ENCODE results near the gene GUCY1A2.

Gene GUCY1A2

GRCh38 chr11:106986261-106986660 lies 32.0 kb downstream of the GUCY1A2 start:
- Mint-ChIP-seq H3K9me3 (no peaks in the 10 kb centered on the region), H3K4me3 (no peak overlapping the region), H3K27ac (no peak overlapping the region), H3K27me3 (ENCODE audit: low read depth) (no peaks in the 10 kb centered on the region), H3K4me1 (peaks cover 56% of the 10 kb centered on the region), H3K36me3 (ENCODE audit: low read depth) (no peaks in the 10 kb centered on the region)
- TF ChIP-seq CTCF (IDR thresholded peaks at IDR 0.05; ENCODE audit: unreplicated experiment in 3 of 3), result no peak

DNA sequence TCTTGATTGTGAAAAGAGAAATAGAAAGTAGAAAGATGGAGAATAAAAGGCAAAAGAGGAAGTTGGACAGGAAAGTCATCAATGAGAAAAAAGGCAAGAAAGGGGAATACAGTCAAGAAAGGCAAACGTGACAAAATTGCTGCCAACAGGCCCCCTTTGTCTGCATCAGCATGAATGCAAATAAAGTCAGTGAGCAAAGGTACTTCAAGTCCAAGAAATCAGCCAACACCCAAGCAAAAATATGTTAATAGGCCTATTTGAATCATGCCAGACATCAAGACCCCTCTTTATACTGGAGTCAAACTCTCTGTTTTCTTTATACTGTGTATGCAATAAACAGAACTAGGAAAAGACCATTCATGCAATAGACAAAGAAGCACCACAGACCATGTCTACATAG lies 34.3 kb downstream of the GUCY1A2 start:
- H3K4me3 Mint-ChIP-seq, result no peak overlapping the region
- no peaks in the 10 kb centered on the region for H3K9me3 Mint-ChIP-seq
- TF ChIP-seq CTCF (IDR thresholded peaks at IDR 0.05; ENCODE audit: unreplicated experiment in 3 of 3), result no peak
- peaks cover 3% of the 10 kb centered on the region for H3K27me3 Mint-ChIP-seq (ENCODE audit: low read depth)
- peak overlapping the region in 1 of 3 experiments; percentile 51 for H3K27ac Mint-ChIP-seq
- H3K36me3 Mint-ChIP-seq (ENCODE audit: low read depth), result no peaks in the 10 kb centered on the region
- peaks cover 52% of the 10 kb centered on the region for H3K4me1 Mint-ChIP-seq

GRCh38 chr11:106983261-106983660 lies 35.0 kb downstream of the GUCY1A2 start:
- Mint-ChIP-seq H3K27me3 (ENCODE audit: low read depth) (peaks cover 3% of the 10 kb centered on the region), H3K9me3 (no peaks in the 10 kb centered on the region), H3K27ac (peak overlapping the region in 2 of 3 experiments; percentile 51 to 53), H3K36me3 (ENCODE audit: low read depth) (no peaks in the 10 kb centered on the region), H3K4me3 (no peak overlapping the region), H3K4me1 (peaks cover 45% of the 10 kb centered on the region)
- TF ChIP-seq CTCF (IDR thresholded peaks at IDR 0.05; ENCODE audit: unreplicated experiment in 3 of 3), result no peak

DNA sequence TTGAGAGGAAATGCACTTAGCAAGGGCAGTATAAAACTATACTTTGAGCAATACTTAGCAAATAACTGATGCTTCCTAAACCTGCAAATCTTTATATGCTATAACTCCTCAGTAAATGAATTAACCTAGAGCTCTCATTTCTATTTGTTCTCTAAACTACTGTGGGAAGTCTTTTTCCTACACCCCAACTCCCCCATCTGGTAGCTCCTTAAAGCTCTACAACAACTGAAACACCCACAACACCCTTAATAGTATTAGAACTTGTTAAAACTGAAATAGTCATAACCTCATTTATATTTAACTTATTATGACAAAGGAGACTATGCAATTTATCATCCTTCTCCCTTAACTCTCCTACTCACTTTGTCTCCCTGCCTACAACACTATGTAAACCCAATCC lies 43.4 kb downstream of the GUCY1A2 start:
- H3K9me3 Mint-ChIP-seq, result no peaks in the 10 kb centered on the region
- TF ChIP-seq CTCF (IDR thresholded peaks at IDR 0.05; ENCODE audit: unreplicated experiment in 3 of 3), result no peak
- peak overlapping the region in 1 of 3 experiments; percentile 2 for H3K27ac Mint-ChIP-seq
- no peak overlapping the region for H3K4me3 Mint-ChIP-seq
- H3K4me1 Mint-ChIP-seq, result peaks cover 25% of the 10 kb centered on the region
- H3K36me3 Mint-ChIP-seq (ENCODE audit: low read depth), result no peaks in the 10 kb centered on the region
- peaks cover 2% of the 10 kb centered on the region for H3K27me3 Mint-ChIP-seq (ENCODE audit: low read depth)

DNA sequence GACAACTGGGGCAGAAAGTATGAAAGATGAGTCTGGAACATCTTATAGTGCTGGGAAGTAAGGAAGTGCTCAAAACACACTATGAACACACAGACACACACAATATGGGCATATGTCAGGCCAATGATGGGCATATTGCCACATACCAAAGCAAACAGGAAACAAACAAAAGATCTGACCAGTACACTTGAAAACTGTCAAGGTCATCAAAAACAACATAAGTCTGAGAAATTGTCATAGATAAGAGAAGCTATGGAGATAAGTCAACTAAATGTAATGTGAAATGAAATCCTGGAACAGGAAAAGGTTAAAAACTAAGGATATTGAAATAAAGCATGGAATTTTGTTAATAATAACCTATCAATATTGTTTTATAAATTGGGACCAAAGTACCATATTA lies 46.4 kb downstream of the GUCY1A2 start:
- no peak overlapping the region for H3K4me3 Mint-ChIP-seq
- no peak overlapping the region for H3K27ac Mint-ChIP-seq
- peaks cover 17% of the 10 kb centered on the region for H3K4me1 Mint-ChIP-seq
- H3K9me3 Mint-ChIP-seq, result no peaks in the 10 kb centered on the region
- no peaks in the 10 kb centered on the region for H3K27me3 Mint-ChIP-seq (ENCODE audit: low read depth)
- H3K36me3 Mint-ChIP-seq (ENCODE audit: low read depth), result no peaks in the 10 kb centered on the region
- TF ChIP-seq CTCF (IDR thresholded peaks at IDR 0.05; ENCODE audit: unreplicated experiment in 3 of 3), result no peak

DNA sequence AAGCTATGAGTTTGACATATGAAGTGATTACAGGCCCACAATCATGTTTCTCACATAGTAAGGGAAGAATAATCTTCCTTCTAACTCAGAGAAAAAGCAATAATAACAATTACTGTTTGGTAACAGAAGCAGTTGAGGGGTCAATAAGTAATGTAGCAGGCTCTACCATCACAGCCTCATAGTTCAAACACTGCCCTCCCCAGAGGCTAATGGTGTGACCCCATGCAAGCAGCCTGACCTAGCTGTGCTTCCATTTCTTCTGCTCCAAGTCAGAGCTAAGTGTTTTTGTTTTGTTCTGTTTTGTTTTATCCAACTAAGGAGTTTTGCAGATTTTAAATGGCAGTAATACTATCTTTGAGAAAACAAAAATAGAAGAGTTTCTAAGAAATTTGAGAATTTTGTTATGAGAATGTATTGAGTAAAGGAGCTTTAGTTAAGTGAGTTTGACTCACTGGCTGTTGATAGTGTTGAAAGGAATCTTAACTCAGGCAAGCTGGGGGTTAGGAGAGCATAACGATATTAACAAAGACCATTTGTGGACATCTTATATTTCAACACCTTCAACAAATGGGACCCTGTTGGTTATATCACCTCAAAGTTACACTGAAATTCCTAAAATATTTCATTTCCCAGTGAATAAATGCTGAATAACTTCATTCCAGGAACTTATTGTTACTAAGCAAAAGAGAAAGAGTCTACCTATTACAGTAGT lies 48.5 kb downstream of the GUCY1A2 start:
- Mint-ChIP-seq H3K4me3 (no peak overlapping the region), H3K27me3 (ENCODE audit: low read depth) (no peaks in the 10 kb centered on the region), H3K9me3 (no peaks in the 10 kb centered on the region), H3K36me3 (ENCODE audit: low read depth) (no peaks in the 10 kb centered on the region), H3K4me1 (peaks cover 5% of the 10 kb centered on the region), H3K27ac (no peak overlapping the region)
- TF ChIP-seq CTCF (IDR thresholded peaks at IDR 0.05; ENCODE audit: unreplicated experiment in 3 of 3), result no peak

Data from nephron (organoid).